ENCODE data around the gene SIL1.

DNA sequence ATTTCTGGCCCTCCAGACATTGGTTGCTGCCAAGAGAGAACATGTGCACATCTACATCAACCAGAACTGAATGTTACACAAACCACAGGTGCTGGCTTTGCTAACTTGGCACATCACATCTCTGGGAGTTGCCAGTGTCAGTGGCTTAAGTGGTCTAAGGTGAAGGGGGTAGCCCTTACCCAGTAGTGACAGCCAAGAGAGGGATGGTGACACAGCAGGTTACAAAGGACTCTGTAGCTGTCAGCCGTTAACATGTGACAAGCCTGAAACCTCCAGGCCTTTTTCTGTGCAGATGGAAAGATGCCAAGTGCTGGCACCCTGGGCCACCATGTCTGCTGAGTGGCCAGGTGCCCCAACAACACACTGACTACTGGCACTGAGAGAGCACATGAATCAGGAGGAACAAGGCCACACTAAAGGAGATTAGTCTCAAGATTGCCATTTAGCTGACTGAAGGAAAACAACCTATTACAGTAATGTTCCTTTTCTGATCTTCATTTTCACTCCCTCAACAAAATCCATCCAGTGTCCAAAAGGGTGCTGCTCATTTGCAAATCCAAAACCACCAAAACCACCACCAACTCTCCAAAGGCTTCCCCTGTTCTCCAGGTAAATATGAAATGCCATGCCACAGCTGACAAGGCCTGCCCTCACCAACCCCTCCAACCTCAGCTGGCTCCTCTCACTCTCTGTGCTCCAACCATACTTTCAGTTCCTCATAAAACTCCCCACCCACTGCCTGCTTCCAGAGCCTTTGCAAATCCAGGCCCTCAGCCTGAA lies 20.2 kb downstream of the SIL1 start:
- TF ChIP-seq CEBPB (IDR thresholded peaks at IDR 0.05; ENCODE audit: low read depth, low read length) (no peak), MAFK (IDR thresholded peaks at IDR 0.05; ENCODE audit: low read depth, low read length) (no peak), POLR2A (IDR thresholded peaks at IDR 0.05; ENCODE audit: low read depth, low read length) (no peak), CTCF (conservative IDR thresholded peaks at IDR 0.05; ENCODE audit: low read depth, low read length) (no peak), CHD1 (IDR thresholded peaks at IDR 0.05; ENCODE audit: low read depth, low read length) (no peak), SMC3 (IDR thresholded peaks at IDR 0.05; ENCODE audit: low read depth, low read length) (no peak), ELK1 (IDR thresholded peaks at IDR 0.05; ENCODE audit: borderline replicate concordance, low read depth, low read length) (no peak), RCOR1 (IDR thresholded peaks at IDR 0.05; ENCODE audit: insufficient replicate concordance, low read length) (no peak), RAD21 (IDR thresholded peaks at IDR 0.05; ENCODE audit: low read length) (no peak), BHLHE40 (IDR thresholded peaks at IDR 0.05; ENCODE audit: low read depth, low read length) (no peak), RFX5 (IDR thresholded peaks at IDR 0.05; ENCODE audit: low read depth, low read length) (no peak), MXI1 (IDR thresholded peaks at IDR 0.05; ENCODE audit: borderline replicate concordance, low read depth, low read length) (no peak), NFE2L2 (IDR thresholded peaks at IDR 0.05; ENCODE audit: low read depth, low read length) (no peak)
- TF ChIP-seq, protein P1, sequence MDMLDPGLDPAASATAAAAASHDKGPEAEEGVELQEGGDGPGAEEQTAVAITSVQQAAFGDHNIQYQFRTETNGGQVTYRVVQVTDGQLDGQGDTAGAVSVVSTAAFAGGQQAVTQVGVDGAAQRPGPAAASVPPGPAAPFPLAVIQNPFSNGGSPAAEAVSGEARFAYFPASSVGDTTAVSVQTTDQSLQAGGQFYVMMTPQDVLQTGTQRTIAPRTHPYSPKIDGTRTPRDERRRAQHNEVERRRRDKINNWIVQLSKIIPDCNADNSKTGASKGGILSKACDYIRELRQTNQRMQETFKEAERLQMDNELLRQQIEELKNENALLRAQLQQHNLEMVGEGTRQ (IDR thresholded peaks at IDR 0.05; ENCODE audit: low read depth, low read length): no peak
